G401 (cell line): Measurements from ENCODE around the gene FILIP1L. TPM values are rescaled to one million over a fixed set of nuclear protein-coding genes. Genes with fewer than 3 reads are reported as not detected.

Experiments used
- DNase-seq: peaks from one replicate; pipeline ENCODE4 v3.0.0-alpha.2; 2015; ENCODE audit warnings: low spot score
- in situ Hi-C: cut with HindIII; loops from 2 replicates; pipeline ENCODE4 v1.10.0; 2016; ENCODE audit warnings: low sequenced_read_pairs, mixed read lengths
- total RNA-seq: library from RNA; depleted of rRNA; stranded (reverse); fragments of >200 nt; shearing (Covaris generic); gene quantifications from 2 replicates; pipeline ENCODE4 v1.2.3, GENCODE V29; 2014

FILIP1L gene
- total RNA-seq, 1 experiment from 2014 or later: 3.7 TPM

- DNase-seq: no peak
- in situ Hi-C loops: no loop called here
Measured at GRCh38 chr3:99885085-99885484, 229.2 kb downstream of the FILIP1L start.

GRCh38 chr3:99884484-99884883 lies 229.8 kb downstream of the FILIP1L start:
- DNase-seq: no peak
- in situ Hi-C loops: no loop called here

GRCh38 chr3:99883693-99884092 lies 230.6 kb downstream of the FILIP1L start:
- no peak for DNase-seq
- in situ Hi-C loops: no loop called here

- no peak for DNase-seq
- in situ Hi-C loops: no loop called here
Measured at GRCh38 chr3:99883138-99883461, 231.2 kb downstream of the FILIP1L start.

GRCh38 chr3:99882436-99883137 lies 231.7 kb downstream of the FILIP1L start:
- DNase-seq: no peak
- in situ Hi-C loops: no loop called here

- in situ Hi-C loops: no loop called here
- no peak for DNase-seq
Measured at GRCh38 chr3:99881121-99881524, 233.2 kb downstream of the FILIP1L start.

- in situ Hi-C loops: no loop called here
- no peak for DNase-seq
Measured at GRCh38 chr3:99879275-99879674, 235.0 kb downstream of the FILIP1L start.

- DNase-seq: no peak
- in situ Hi-C loops: no loop called here
Measured at GRCh38 chr3:99878005-99878404, 236.3 kb downstream of the FILIP1L start.

GRCh38 chr3:99877031-99877579 lies 237.2 kb downstream of the FILIP1L start:
- DNase-seq: peak; percentile 15
- in situ Hi-C loops: no loop called here

GRCh38 chr3:99875929-99876841 lies 238.1 kb downstream of the FILIP1L start:
- DNase-seq: peak; percentile 56
- in situ Hi-C loops: no loop called here

- no peak for DNase-seq
- in situ Hi-C loops: no loop called here
Measured at GRCh38 chr3:99875581-99875928, 238.7 kb downstream of the FILIP1L start.

- in situ Hi-C loops: no loop called here
- DNase-seq: no peak
Measured at GRCh38 chr3:99874237-99875002, 239.9 kb downstream of the FILIP1L start.

GRCh38 chr3:99873269-99874102 lies 240.8 kb downstream of the FILIP1L start:
- in situ Hi-C loops: no loop called here
- DNase-seq: no peak

- in situ Hi-C loops: no loop called here
- DNase-seq: no peak
Measured at GRCh38 chr3:99872923-99873254, 241.4 kb downstream of the FILIP1L start.

- in situ Hi-C loops: no loop called here
- no peak for DNase-seq
Measured at GRCh38 chr3:99871231-99872045, 242.9 kb downstream of the FILIP1L start.

- in situ Hi-C loops: no loop called here
- no peak for DNase-seq
Measured at GRCh38 chr3:99870712-99871111, 243.6 kb downstream of the FILIP1L start.

- in situ Hi-C loops: no loop called here
- DNase-seq: no peak
Measured at GRCh38 chr3:99869621-99870020, 244.7 kb downstream of the FILIP1L start.

GRCh38 chr3:99868311-99868646 lies 246.0 kb downstream of the FILIP1L start:
- DNase-seq: no peak
- in situ Hi-C loops: no loop called here
